ENCODE results near the gene SLC1A7.

SLC1A7 gene

DNA sequence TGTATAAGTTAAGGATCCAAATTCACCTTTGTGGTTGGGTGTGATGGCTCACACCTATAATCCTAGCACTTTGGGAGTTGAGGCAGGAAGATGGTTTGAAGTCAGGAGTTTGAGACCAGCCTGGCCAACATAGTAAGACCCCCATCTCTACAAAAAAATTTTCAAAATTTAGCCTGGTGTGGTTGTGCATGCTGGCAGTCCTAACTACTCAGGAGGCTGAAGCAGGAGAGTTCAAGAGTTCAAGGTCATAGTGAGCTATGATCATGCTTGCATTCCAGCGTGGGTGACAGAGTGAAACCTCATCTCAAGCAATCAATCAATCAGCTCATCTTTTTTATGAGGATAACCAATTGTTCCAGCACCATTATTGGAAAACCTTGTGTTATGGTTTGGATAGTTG is 16.5 kb upstream of the SLC1A7 start:
- no peak for DNase-seq

DNA sequence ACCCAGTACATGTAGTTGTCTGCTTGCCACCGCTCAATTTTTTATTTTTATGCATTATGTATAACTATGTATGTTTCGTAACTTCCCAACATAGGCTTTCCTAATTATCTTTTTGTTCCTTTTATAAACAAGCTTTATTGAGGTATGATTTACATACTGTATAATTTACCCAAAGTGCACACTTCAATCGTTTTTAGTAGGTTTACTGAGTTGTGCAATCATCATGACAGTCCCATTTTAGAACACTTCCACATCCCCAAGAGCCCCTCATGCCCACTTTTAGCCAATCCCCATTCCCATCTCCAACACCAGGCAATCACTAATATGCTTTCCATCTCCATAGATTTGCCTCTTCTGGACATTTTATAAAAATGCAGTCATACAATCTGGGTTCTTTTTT is 14.3 kb upstream of the SLC1A7 start:
- DNase-seq, result no peak

DNA sequence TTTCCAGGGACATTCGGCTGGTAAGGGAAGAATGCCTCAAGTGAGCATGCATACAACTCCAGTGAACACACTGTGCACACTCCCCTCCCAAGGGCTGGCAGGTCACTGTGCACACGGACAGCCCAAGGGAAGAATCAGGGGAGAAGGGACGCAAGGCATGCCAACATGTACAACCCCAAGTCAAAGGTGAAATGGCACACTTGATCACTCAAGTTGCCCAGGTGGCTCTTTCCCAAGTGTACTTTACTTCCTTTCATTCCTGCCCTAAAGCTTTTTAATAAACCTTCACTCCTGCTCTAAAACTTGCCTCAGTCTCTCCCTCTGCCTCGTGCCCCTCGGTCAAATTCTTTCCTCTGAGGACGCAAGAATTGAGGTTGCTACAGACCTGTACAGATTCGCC is 13.5 kb upstream of the SLC1A7 start:
- DNase-seq, result no peak

DNA sequence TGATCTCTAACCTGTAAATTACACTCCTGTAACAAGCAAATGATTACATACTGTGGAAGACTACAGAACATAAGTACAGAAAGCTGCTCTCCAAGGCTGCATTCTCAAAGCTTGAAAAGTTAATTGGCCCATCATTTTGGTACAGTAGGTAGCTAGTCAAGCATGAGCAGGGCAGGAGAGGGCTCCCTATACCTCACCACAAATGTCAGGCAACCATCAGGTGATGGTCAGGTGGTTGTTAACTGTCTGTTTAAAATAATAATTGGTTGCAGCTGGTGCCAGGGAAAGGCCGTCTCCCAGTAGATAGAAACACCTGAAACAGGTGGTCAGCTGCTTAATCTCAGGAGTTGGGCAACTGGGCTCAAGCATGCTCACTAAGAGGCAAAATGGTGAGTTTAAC is 13.1 kb upstream of the SLC1A7 start:
- DNase-seq, result no peak

DNA sequence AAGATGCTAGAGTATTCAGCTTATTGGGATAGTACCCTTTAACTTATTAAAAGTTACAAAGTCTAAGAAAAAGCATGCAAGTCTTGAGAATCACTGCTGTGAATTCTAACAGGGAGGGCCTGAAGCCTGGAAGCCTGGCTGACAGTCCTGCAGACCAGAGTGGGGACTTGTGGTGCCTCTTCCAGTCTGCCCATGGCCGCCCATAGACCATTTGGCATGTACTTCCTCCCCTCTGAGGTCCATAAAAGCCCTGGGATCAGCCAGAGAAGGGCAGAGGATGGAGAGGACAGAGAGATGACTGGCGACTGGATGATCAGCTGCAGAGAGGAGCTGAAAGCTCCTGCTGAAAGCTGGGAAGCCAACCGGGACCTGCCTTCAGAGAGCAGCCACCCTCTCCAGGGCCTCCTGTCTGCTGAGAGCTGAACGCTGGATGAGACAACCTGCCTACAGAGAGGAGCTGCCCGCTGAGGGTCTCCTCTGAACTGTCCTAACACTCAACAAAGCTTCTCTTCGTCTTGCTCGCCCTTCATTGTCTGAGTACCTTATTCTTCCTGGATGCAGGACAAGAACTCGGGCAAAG is 12.5 kb upstream of the SLC1A7 start:
- DNase-seq, result no peak

DNA sequence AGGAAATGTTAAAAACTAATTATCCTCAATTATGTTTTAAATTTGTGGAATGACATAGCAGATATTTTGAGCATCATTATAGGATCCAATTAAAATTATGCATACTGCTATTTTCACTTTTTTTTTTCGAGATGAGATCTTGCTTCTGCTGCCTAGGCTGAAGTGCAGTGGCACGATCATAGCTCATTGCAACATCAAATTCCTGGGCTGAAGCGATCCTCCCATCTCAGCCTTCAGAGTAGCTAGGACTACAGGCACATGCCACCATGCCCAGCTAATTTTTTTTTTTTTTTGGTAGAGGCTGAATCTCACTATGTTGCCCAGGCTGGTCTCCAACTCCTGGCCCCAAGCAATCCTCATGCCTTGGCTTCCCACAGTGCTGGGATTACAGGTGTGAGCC is 11.3 kb upstream of the SLC1A7 start:
- no peak for DNase-seq

DNA sequence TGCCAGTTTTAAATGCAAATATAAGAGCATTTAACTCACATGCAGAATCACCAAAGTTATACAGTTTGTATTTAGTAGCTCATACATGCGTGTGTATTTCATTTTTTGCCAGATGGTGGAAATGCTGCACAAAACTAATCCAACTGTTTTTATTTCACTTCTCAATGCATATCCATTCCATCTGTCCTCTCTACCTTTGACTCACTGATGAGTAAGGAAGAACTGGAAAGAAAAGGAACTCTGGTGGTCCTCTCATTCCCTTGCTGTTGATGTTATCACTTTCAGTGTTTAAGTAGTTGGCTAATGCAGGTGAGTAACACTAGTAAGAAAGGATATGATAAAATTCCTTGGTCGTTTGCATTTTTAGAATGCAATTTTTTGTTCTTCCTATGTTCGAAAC is 5.7 kb upstream of the SLC1A7 start:
- DNase-seq, result no peak

DNA sequence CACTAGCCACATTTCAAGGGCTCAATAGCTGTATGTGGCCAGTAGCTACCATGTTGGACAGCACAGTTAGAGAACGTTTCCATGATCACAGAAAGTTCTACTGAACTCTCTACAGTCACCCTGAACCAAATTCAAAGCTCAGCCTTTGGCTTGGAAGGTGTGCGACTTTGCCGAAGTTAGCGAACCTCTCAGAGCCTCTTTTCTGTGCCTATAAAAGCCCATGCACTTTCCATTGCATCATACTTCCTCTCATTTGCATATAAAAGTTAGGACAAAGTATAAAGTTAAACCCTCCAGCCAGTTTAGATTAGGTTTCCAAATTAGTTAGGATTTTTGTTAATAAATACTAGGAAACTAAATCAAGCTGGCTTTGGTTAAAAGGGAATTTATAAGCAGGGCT is 4.7 kb upstream of the SLC1A7 start:
- DNase-seq, result no peak

DNA sequence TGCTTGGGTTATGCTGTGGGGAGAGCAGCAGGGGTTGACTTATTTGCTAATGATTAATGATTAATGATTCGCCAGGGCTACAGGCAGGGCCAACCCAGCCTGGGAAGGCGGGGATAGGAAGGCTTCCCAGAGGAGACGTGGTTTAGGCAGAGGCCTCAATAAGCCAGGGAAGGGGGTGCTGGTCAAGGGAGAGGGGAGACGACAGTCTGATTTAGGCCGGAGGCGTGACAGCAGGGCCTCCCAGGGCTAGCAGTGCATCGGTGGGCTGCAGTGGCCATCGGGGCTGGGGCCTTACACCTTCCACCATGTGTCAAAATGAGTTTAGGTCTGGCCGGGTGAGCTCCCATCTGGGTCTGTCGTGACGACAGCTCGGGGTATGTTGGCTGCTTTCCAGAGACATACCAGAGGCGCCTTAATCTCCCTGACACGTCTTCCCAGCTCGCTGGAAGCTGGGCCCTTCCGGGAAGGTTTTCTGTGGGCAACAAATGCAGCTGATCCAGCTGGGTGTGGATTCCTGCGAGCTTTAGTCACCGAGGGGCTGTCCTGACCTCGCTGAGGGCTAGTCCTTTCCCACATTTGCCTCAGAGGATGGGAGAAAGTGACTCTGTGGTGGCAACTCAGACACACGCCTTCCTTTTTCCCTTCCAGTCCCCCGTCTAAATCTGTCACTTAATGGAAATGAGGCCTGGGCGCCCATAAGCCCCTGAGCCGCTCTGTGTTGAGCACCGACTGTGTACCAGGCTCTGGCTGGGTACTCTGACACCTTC is 3.7 kb upstream of the SLC1A7 start:
- DNase-seq, result no peak

DNA sequence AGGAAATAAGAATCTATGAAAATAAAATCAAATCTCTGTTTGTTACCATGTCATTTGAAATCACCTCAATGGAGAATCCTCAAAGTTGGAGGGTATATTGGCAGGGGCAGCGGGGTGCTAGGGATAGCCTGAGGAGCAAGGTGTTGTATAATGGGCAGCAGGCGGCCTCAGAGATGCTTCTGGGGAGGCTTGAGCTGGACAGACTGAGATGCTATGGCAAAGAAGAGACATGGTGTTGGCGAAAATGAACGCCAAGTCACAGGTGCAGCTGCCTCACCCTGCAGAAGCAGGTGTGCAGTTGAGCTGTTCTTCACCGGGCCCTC is 3.1 kb upstream of the SLC1A7 start:
- DNase-seq, result no peak

DNA sequence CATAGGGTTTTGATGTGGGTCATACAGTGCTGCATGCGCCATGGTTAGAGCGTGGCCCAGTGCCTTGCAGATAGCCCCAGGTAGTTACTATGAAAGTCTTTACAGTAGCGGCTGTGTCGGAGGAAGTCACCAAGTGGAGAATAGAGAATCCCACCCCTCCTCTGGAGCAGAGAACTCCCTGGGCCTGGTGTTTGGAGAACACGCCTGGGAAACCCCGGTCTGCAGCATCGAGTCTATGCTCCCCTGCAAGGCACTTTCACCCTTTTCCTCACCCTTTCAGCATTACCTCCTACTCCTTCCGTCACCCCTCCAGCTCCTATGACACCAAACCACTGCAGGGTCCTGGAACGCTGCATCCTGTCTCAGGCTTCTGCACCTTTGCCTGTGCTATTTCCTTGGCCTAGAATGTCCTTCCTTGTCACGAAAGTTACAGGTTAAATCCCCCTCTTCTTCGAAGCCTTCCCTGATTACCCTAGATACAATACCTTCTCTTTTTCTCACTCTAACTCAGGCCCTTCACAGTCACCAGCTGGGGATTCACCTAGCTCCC is 2.7 kb upstream of the SLC1A7 start:
- DNase-seq, result no peak

DNA sequence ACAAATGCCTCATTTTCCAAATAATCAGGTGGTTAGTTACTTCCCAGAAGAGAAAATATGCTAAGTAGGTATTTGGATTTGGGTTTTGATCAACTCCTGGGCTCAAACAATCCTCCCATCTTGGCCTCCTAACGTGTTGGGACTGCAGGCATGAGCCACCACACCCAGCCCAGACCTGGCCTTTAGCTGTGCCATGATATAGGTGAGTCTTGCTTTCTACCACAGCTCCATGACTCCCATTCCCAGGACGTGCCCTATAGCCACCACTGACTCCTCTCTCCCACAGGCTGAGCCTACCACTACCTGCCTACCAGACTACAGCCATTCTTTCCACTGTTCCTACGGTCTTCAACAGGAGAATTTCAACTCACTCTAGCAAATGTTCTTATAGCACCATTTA is 1.8 kb upstream of the SLC1A7 start:
- DNase-seq, result no peak

DNA sequence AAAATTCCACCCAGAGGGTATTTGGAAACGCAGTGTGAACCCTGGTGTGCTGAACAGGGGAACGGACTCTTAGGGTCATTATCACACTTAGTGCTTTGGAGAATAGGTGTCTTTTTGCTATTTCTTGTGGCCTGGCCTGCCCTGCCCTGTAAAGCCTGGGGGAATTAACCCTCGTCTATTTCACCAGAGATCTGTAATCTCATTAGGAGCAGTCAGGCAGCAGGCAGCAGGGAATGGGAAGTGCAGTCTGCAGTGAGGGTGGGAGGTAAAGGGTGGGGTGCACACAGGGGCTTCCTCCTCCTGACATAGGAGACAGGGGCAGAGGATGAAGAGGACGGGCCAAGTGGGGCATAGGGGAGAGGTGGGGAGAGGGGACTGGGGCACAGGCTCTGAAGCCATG is 1.1 kb upstream of the SLC1A7 start:
- DNase-seq, result no peak

DNA sequence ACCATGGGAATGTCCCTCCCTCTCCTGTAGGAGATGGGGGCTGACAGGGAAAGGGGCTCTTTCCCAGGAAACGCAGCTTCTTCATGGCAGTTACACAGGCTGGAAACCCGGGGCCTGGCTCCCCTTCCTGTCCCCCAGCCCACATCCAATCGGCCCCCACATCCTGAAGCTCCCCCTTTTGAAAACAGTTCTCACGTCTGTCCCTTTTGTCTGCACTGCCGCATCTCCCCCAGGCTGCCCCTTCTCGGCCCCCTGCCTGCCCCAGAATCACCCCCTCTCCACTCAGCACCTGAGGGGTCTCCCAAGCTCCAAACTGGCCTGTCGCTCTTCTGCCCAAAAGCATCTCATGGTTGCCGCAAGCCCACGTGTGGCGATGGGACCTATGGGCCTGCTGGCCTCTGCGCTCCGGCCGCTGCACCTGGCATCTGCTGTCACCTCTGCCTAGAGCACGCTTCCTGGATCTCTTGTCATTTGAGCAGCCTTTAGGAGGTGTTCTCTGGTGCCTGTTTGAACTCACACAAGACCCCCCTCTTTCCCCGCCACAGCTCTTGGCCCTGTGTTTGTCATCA is 867 bp downstream of the SLC1A7 start:
- no peak for DNase-seq

DNA sequence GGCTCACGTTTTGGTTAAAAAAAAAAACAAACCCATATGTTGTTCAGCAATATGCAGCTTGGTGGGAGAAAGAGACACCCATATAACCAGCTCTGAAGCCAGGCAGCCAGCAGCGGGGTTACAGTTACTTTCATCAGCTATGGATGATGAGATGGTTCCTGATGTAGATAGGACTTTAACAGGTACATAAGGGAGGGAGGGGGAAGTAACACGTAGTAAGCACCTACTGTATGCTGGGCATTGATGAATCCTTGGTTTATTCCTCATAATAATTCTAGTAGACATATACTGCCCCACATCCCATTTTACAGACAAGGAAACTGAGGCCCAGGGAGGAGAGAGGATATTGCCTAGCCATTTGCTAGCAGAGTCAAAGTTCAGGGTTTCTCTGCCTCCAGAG is 2.0 kb downstream of the SLC1A7 start:
- DNase-seq, result no peak

DNA sequence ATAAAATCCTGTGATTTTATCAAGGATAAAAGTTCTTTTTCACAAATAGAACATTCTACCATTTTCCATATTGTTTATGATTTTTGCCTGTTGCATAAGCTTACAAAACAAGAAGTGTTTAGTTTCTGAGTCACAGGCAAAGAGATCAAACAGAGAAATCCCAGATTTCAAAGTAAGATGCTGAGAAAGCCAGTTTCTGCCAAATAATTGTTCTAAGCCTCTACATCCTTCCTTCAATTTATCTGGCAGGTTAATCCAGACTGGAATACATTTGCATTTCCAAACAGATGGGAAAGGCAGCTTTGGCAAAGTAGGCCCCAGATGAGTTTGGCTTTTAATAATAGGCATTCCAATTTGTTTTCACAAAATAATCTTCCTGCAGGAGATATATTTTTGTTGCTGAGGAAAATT is 2.5 kb downstream of the SLC1A7 start:
- no peak for DNase-seq

DNA sequence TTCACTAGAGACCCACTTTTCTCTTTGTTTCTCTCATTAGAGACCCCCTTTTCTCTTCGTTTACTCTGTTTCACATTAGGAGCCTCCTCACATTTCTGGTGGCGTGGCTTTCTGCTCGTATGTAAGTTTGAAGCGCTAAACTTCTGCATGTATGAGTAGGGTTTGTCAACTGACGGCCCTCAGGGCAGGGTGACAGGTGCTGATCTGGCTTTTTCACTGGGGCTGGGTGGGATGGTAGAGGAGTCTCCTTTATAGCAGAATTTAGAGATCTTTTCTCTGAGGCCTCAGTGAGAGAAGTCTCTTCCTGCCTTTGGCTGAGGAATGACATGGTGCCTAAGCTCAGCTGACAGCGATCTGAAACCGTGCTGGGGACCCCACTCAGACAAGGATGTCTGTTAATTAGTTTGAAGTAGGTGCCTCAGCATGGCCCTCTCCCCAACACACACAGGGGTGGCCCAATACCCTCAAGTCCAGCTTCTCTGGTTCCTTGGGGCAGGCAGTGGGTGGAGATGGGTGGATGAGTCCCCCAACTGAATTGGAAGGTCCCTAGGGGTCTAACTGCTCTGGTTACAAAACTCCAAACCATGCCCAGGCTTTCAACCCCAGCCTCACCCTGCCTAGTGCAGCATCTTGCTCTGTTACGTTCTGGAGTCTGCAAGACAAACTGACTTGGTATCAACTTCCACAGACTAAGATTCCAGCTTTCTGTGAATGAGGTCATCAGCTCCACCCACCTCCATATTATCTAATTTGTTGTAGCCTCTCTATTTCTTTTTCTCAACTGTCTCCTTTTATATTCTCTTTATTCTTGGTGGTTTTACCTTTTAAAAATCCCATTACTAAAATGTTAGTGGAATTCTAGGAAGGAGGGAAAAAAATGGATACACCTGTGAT is 3.2 kb downstream of the SLC1A7 start:
- no peak for DNase-seq

DNA sequence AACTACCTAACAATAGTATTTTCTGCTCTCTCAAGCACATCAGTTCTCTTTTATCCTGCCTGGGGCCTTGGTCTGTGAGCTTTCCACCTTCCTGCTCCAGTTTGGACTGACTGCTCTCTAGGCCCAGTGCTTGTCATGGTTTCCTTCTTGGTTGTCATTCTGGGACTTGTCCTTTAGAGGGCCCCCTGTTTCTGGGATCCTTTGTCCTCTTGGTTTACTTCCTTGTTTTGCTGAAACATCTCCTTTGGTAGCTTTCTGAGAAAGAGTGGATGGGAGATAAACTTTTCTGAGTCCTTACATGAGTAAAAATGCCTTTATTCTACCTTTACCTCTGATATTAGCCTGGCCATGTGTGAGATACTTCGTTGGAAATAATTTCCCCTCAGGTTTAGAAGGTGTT is 4.7 kb downstream of the SLC1A7 start:
- DNase-seq, result no peak

DNA sequence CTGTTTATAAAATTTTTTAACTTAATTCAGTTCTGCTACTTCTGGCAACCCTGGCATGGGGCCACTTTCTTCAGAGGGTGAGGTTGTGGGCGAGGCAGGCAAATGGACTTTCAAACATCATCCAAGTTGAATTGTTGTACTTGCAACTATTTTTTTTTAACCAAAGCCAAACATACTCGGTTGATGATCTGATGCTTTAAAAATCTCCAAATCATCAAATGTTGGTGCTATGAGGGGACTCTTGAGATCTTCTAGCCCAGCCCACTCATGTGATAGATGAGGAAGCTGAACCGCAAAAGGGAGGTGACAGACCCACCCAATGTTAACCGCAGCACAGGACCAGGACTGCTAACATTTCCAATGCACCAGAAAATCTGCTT is 6.7 kb downstream of the SLC1A7 start:
- no peak for DNase-seq

DNA sequence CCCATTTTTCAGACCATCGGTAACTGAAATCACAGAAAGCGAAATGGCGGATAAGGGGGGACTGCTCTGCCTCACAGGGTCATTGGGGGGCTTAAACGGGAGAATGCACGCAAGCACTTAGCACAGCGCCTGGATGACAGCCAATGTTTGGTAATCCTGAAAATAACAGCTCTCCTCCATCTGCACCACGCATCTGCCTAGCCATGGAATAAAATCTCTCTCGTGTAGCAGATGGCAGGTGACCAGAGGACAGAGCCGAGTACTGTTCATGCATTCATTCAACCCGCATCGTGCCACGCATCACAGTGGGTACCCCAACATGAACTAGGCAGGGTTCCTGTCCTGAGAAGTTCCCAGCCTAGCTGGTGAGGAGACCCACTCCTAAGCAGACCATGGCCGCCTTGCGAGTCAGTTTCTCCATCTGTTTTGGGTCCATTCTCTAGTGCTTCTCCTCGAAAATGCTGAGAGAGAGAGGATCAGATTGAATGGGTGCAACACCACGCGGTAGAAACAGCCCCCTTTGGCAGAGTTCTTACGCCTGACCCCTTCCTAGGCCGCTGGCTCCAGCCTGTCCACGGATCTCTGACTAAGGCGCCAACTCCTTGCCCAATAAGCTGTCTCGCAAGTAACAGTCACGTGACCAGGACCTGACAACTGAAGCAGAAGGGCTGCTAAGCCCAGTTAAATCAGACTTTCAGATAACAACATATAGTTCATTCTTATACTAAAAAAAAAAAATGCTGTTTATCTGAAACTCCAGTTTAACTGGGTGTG is 7.3 kb downstream of the SLC1A7 start:
- no peak for DNase-seq

DNA sequence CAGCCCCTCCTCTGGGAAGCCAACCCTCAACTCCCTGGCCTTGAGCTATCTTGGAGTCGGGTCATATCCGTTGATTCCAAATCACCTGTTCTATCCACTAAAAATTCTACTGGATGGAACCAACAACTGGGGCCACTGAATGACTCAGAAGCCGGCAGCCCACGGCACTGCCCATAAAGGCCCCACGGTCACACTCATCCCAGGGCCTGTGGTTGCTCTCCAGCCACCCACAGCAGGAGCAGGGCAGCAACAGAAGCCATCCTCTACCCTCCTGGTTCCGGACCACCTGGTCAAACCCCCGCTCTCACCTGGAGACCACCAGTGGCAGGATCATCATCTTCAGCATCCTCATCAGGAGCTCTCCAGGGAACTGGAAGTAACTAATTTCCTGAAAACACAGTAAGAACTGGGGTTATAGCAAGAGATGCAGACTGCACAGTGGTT is 8.4 kb downstream of the SLC1A7 start:
- no peak for DNase-seq

DNA sequence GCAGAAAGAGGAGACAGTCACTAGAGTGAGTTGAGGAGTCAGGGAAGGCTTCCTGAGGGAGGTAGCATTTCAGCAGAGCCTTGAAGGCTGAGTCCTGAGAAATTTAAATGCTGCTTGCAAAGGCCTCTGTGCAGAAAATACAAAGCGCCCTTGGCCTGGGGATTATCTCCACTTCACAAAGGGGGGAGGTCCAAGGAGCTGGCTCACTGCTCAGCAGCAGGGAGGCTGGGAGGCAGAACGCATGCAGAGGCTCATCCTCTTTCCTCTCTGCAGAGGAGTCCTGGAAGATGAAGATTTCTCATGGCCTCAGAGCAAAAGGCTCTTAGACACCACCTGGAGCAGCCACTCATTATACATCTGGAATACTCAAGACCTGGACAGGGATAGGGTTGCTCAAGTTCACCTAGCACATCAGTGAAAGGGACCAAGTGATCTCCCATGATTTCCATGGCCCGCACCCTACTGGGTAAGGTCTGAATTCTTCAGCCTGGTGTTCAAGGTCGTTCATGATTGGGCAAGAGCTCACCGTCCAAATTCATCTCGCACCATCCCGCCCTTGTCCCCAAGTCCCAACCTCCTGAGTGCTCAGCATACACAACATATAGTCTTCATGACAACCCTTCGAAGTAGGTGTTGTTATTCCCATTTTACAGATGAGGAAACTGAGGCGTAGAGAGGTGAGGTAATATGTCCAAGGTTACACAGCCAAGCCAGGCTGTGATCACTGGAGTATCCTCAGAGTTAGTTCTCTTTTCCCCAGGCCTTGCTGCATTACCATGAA is 9.0 kb downstream of the SLC1A7 start:
- no peak for DNase-seq
